Measurements from ENCODE around the gene KIFC3. TPM values are rescaled to one million over a fixed set of nuclear protein-coding genes. Genes with fewer than 3 reads are reported as not detected.

The KIFC3 gene
- total and polyA plus RNA-seq, 9 donors: 4.6 to 54.0 (median 23.8) TPM

DNA sequence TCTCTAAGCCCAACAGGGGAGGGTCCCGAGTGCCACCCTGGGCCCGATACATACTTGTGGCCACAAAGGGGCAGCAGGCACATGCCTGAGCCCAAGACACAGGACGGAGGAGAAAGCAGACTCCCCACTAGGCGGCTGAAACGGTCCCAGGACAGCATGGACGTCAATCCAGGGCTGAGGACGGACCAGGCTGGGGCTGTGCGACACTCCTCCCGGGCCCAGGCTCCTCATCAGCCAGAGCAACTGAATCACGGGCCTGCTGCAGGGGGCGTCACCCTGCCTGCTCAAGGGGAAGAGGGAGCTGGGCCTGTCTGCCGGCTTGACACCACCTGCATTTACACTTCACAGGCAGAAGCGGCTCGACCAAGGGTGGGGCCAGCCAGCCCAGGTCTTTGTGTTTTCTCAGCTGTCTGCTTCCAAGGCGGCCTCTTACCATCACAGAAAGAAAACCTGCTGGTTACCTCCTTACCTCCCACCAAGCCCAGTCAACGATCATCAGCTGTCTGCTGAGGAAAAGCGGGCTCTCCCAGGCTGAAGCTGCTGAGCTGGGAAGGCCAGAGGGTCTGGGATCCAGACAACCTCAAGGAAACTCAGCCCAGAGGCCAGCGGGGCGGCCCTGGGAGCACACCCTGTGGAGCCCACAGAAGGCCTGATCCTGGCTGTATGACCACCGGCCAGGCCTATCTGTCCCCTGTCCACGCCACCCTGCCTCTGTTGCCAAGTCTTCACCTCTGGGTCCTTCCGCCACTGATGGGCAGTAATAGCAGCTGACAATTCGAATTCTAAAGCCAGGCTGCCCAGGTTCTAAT, 26.4 kb downstream of the KIFC3 start:
- intact Hi-C loops (cut with DNase I): no loop called here
- Histone ChIP-seq H3K36me3 (no peaks in the 10 kb centered on the region), H3K27me3 (no peaks in the 10 kb centered on the region), H3K9me3 (no peaks in the 10 kb centered on the region), H3K27ac (no peak overlapping the region), H3K4me1 (ENCODE audit: insufficient read depth) (no peaks in the 10 kb centered on the region), H3K4me3 (no peak overlapping the region)
- TF ChIP-seq EP300 (IDR thresholded peaks at IDR 0.05): no peak
- TF ChIP-seq, protein P1, sequence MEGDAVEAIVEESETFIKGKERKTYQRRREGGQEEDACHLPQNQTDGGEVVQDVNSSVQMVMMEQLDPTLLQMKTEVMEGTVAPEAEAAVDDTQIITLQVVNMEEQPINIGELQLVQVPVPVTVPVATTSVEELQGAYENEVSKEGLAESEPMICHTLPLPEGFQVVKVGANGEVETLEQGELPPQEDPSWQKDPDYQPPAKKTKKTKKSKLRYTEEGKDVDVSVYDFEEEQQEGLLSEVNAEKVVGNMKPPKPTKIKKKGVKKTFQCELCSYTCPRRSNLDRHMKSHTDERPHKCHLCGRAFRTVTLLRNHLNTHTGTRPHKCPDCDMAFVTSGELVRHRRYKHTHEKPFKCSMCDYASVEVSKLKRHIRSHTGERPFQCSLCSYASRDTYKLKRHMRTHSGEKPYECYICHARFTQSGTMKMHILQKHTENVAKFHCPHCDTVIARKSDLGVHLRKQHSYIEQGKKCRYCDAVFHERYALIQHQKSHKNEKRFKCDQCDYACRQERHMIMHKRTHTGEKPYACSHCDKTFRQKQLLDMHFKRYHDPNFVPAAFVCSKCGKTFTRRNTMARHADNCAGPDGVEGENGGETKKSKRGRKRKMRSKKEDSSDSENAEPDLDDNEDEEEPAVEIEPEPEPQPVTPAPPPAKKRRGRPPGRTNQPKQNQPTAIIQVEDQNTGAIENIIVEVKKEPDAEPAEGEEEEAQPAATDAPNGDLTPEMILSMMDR (IDR thresholded peaks at IDR 0.05): no peak
- no peak for TF ChIP-seq POLR2A (IDR thresholded peaks at IDR 0.05)
- DNase-seq: no peak
- WGBS, 3 donors: 75 to 78% (median 78%) methylated on average over 23 of the region's 23 CpGs

DNA sequence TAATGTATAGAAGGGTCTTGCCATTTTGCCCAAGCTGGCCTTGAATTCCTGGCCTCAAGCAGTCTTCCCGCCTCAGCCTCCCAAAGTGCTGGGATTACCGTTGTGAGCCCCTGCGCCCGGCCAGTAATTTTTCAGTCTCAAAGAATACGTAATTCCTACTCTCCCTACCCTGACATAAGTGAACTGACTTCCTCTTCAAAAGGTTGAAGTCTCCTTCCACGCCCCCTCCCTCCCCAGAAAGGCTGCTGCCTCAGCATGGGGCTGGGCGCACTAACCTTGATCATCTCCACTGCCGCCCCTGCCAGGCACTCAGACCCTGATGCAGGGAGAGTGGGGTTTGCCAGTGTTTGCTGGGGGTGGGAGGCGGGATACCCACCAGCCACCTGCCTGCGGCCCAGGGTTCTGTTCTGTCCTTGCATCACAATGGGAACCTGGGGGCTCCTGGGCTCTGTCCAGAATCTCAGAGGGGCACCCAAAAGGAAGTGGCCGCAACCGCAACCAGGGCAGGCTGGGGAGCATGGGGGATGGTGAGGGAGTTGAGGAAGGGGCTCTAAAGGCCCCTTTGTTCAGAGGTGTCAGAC, 27.5 kb downstream of the KIFC3 start:
- WGBS, 3 donors: 90 to 98% (median 94%) methylated on average over 12 of the region's 12 CpGs

DNA sequence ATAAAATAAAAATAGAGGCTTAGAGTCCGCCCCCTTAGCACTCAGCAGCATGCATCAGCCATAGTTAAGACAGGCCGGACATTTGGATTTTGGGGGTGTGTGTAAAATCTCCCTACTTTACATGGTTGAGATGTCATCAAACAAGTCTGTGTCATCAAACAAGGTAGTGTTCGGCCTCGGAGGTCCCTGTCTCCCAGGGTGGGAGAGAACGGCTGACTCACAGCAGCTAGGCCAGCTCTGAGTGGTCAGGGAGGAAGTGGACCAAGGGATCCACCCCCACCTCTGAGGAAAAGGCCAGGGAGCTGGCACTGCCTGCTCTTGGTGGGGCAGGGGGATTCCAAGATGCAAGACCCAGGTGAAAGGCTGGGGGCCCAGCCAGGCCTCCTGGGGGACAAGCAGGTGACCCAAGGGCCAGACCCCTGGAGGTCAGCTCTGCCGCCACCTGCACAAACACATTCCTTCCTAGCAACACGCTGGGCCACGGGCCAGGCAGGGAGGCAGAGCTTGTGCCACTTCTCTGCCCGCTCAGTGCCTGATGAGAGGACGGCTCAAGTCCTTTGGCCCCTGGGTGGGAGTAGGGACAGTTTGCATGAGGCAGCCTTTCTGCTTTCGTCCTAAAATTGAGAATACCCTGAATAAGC, 28.5 kb downstream of the KIFC3 start:
- Histone ChIP-seq H3K4me3 (no peak overlapping the region), H3K27ac (no peak overlapping the region), H3K27me3 (no peaks in the 10 kb centered on the region), H3K4me1 (ENCODE audit: insufficient read depth) (no peaks in the 10 kb centered on the region), H3K36me3 (no peaks in the 10 kb centered on the region), H3K9me3 (no peaks in the 10 kb centered on the region)
- intact Hi-C loops (cut with DNase I): no loop called here
- WGBS, 3 donors: 88 to 89% (median 88%) methylated on average over 11 of the region's 11 CpGs
- TF ChIP-seq, protein P1 (IDR thresholded peaks at IDR 0.05): no peak
- DNase-seq: no peak

More for the DNA sequence above, 27.5 kb downstream of the KIFC3 start:
- Histone ChIP-seq H3K4me3 (no peak overlapping the region), H3K27me3 (no peaks in the 10 kb centered on the region), H3K36me3 (no peaks in the 10 kb centered on the region), H3K9me3 (no peaks in the 10 kb centered on the region), H3K27ac (no peak overlapping the region), H3K4me1 (ENCODE audit: insufficient read depth) (no peaks in the 10 kb centered on the region)
- no peak for DNase-seq
- intact Hi-C loops (cut with DNase I): no loop called here
- TF ChIP-seq POLR2A (IDR thresholded peaks at IDR 0.05) (no peak), EP300 (IDR thresholded peaks at IDR 0.05) (no peak)
- TF ChIP-seq, protein P1 (IDR thresholded peaks at IDR 0.05): no peak

DNA sequence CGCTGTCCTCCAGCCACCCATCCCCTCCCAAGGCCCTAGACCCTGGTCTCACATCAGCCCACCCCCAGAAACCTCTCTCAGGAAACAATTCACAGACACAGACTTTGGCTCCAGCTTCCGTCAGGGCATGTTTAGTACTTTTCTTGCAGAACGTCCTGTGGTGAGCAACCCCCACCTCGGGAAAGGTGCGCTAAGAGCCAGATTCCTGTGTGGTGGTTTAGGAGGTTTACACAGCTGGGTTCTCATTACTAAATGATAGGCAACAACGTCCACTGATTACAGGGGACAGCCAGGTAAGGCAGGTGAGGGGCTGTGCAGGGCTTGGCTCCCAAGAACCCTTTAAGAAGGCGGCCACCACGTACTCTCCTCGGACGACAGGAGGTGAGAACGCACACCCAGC, 29.3 kb downstream of the KIFC3 start:
- intact Hi-C loops (cut with DNase I): no loop called here
- H3K4me1 ChIP-seq (ENCODE audit: insufficient read depth): no peaks in the 10 kb centered on the region
- 83 to 88% (median 86%) methylated on average over 11 of the region's 11 CpGs for WGBS, 3 donors
- H3K27ac ChIP-seq: no peak overlapping the region
- H3K4me3 ChIP-seq: no peak overlapping the region
- TF ChIP-seq EP300 (IDR thresholded peaks at IDR 0.05) (no peak), POLR2A (IDR thresholded peaks at IDR 0.05) (no peak)
- TF ChIP-seq, protein P1 (IDR thresholded peaks at IDR 0.05): no peak
- H3K9me3 ChIP-seq: no peaks in the 10 kb centered on the region
- H3K27me3 ChIP-seq: no peaks in the 10 kb centered on the region
- DNase-seq: no peak
- H3K36me3 ChIP-seq: no peaks in the 10 kb centered on the region
